ENCODE results near the gene PRMT7. TPM values are rescaled to one million over a fixed set of nuclear protein-coding genes. Genes with fewer than 3 reads are reported as not detected.

PRMT7 gene, protein sequence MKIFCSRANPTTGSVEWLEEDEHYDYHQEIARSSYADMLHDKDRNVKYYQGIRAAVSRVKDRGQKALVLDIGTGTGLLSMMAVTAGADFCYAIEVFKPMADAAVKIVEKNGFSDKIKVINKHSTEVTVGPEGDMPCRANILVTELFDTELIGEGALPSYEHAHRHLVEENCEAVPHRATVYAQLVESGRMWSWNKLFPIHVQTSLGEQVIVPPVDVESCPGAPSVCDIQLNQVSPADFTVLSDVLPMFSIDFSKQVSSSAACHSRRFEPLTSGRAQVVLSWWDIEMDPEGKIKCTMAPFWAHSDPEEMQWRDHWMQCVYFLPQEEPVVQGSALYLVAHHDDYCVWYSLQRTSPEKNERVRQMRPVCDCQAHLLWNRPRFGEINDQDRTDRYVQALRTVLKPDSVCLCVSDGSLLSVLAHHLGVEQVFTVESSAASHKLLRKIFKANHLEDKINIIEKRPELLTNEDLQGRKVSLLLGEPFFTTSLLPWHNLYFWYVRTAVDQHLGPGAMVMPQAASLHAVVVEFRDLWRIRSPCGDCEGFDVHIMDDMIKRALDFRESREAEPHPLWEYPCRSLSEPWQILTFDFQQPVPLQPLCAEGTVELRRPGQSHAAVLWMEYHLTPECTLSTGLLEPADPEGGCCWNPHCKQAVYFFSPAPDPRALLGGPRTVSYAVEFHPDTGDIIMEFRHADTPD
- polyA plus RNA-seq (2011; rRNA removed) (24.0 and 40.0 TPM in 2 replicates), polyA minus RNA-seq (2011; rRNA and poly(A)+ RNA removed) (21.3 and 41.6 TPM in 2 replicates)

DNA sequence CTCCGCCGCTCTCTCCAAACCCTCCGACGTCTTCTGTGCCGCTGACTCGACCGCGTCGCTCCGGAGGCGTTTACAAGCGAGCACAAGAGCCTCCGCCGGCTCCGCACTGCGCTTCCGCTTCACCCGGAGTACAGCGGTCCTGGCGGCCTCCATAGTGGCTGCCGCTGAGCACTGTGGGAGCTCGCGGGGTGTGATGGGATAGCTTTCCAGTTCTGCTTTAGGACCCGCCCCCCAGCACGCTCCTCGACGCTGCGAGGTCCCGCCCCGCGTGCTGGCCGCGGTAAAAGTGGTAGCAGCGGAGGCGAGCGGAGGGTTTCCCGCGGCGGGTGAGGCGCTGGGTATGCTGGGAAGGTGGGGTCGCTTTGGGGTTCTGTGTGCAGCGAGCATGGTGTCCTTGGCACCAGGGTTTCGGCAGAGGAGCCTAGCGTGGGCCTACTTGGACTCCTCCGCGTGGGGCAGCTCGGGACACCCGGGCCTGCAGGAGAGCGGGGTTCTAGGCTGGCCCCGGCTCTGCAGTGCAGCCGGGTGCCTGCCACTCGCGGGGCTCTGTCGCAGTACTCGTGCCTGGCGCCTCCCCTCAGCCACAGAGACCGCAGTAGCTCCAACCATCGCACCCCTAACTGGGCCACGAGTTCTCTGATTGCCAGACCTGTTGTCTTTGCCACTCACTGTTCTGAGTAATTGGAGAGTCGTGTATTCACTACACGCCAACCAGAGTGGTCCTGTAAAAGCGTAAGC lies at the start of gene PRMT7, which contains the start of gene SLC7A6OS:
TSS of gene PRMT7 (plus strand) at position 246 of the 738 bp plus-strand sequence. CDS start 4,961 bp downstream, outside the sequence.
TSS of gene SLC7A6OS (minus strand) at position 173 of the 738 bp plus-strand sequence. CDS start at position 153, 20 bp downstream.
- ChIA-PET CTCF (interaction anchor here (0.7 to 2.4 kb wide), 11 partner anchors 9 to 52 kb away, joined by 3 to 22 read pairs (median 4); partner anchors contain the start of gene SLC7A6), POLR2A (interaction anchor here (0.6 to 1.0 kb wide), 3 partner anchors 47 to 190 kb away, joined by 3 to 10 read pairs (median 4); partner anchors contain the start of gene SLC7A6)
- Histone ChIP-seq H3K36me3 (ENCODE audit: control insufficient read depth, insufficient read depth, low read length) (peaks cover 4% of the 10 kb centered on the region), H3K4me3 (ENCODE audit: low read depth, low read length) (peak within 1 kb of the TSS; percentile 98), H3K27me3 (ENCODE audit: control insufficient read depth, insufficient read depth, low read length) (no peaks in the 10 kb centered on the region)
- DNase-seq (ENCODE audit: low read depth) = no peak
- peak; percentile 32 for TF ChIP-seq CTCF (IDR thresholded peaks at IDR 0.05; ENCODE audit: insufficient read depth, low read depth, low read length)

GRCh38 chr16:68263559-68264127 lies 47.2 kb upstream of the PRMT7 start:
- peak overlapping the region; percentile 98 for H3K4me3 ChIP-seq (ENCODE audit: low read depth, low read length)
- ChIA-PET CTCF (interaction anchor here (0.9 to 14.3 kb wide), 26 partner anchors 9 to 207 kb away, joined by 3 to 310 read pairs (median 6); partner anchors contain the start of genes ESRP2, PLA2G15, PRMT7 and SLC7A6OS), POLR2A (interaction anchor here (0.9 to 1.2 kb wide), 2 partner anchors 18 to 47 kb away, joined by 4 read pairs; partner anchors contain the start of genes PLA2G15, PRMT7 and SLC7A6OS)
- no peak for TF ChIP-seq CTCF (IDR thresholded peaks at IDR 0.05; ENCODE audit: insufficient read depth, low read depth, low read length)
- peaks cover 11% of the 10 kb centered on the region for H3K36me3 ChIP-seq (ENCODE audit: control insufficient read depth, insufficient read depth, low read length)
- no peaks in the 10 kb centered on the region for H3K27me3 ChIP-seq (ENCODE audit: control insufficient read depth, insufficient read depth, low read length)
- DNase-seq (ENCODE audit: low read depth) = no peak

GRCh38 chr16:68264128-68265077 lies 46.4 kb upstream of the PRMT7 start, which contains the start of gene SLC7A6:
Gene SLC7A6, plus strand, starts transcription at chr16:68264526. Its CDS starts 10,201 bp downstream, at chr16:68274727.
- POLR2A ChIA-PET = interaction anchor here (0.6 to 1.2 kb wide), 3 partner anchors 19 to 1503 kb away, joined by 3 to 4 read pairs (median 4); partner anchors contain the start of genes PLA2G15, PRMT7 and SLC7A6OS
- CTCF ChIA-PET = interaction anchor here (0.7 to 14.3 kb wide), 27 partner anchors 9 to 268 kb away, joined by 3 to 310 read pairs (median 6); partner anchors contain the start of genes ESRP2, PLA2G15, PRMT7 and SLC7A6OS
- peak; percentile 84 for TF ChIP-seq CTCF (IDR thresholded peaks at IDR 0.05; ENCODE audit: insufficient read depth, low read depth, low read length)
- Histone ChIP-seq H3K36me3 (ENCODE audit: control insufficient read depth, insufficient read depth, low read length) (peaks cover 7% of the 10 kb centered on the region), H3K4me3 (ENCODE audit: low read depth, low read length) (peak within 1 kb of the TSS; percentile 98), H3K27me3 (ENCODE audit: control insufficient read depth, insufficient read depth, low read length) (no peaks in the 10 kb centered on the region)
- no peak for DNase-seq (ENCODE audit: low read depth)
